Testis (tissue), 3 donors: ENCODE results near the gene DHX8. TPM values are rescaled to one million over a fixed set of nuclear protein-coding genes. Genes with fewer than 3 reads are reported as not detected.

Source experiments
- DNase-seq: peaks from one replicate; pipeline ENCODE4 v3.0.0-alpha.2; 2019
- H3K27ac ChIP-seq, 2 donors: fragments of 200-600 bp; sonication (generic); one replicate each; pipeline ENCODE4 v1.5.1; 2019
- H3K27me3 ChIP-seq: fragments of 200-600 bp; sonication (generic); one replicate; pipeline ENCODE4 v1.5.1; 2019
- H3K36me3 ChIP-seq: fragments of 200-600 bp; sonication (generic); one replicate; pipeline ENCODE4 v1.5.1; 2017; ENCODE audit warnings: low read depth; ENCODE audit errors: missing control alignments
- H3K4me1 ChIP-seq: fragments of 200-600 bp; sonication (generic); one replicate; pipeline ENCODE4 v1.5.1; 2019
- H3K4me3 ChIP-seq, 2 donors: fragments of 200-600 bp; sonication (generic); one replicate each; pipeline ENCODE4 v1.5.1; 2017 to 2019
- H3K9me3 ChIP-seq: fragments of 200-600 bp; sonication (generic); one replicate; pipeline ENCODE4 v1.5.1; 2017
- CTCF ChIP-seq, 3 experiments: fragments of 450-650 bp in 2 of 3; fragments of 200-600 bp in 1 of 3; sonication (generic) in 1 of 3; IDR thresholded peaks; one replicate each; pipeline ENCODE4 v1.5.1; 2016 to 2019; ENCODE audit warnings: antibody characterized with exemption in 3 of 3, mild to moderate bottlenecking in 2 of 3, moderate library complexity in 1 of 3
- POLR2A ChIP-seq: fragments of 450-650 bp; IDR thresholded peaks from one replicate; pipeline ENCODE4 v1.6.1; 2017; ENCODE audit warnings: antibody characterized with exemption, mild to moderate bottlenecking, moderate library complexity
- WGBS, 2 donors: methylation state at CpG; one replicate each; pipeline ENCODE4 v1.1.5; 2018; 5-methylcytosine and 5-hydroxymethylcytosine counted together
- intact Hi-C: fragments of 100-400 bp; cut with DNase I; formaldehyde crosslinking; loops from one replicate; pipeline ENCODE4 v1.15.1; 2023; ENCODE audit warnings: low total_unique reads
- polyA plus RNA-seq: library from polyadenylated mRNA; stranded (reverse); fragments of 350-450 nt; fragmentation: Illumina TruSeq; extraction: RNeasy Lipid Tissue Mini Kit (QIAGEN cat#74804); gene quantifications from one replicate; pipeline ENCODE4 v1.2.3, GENCODE V29; 2014; ENCODE audit warnings: low read depth, low replicate concordance; ENCODE audit not compliant: insufficient read depth
- total RNA-seq, 2 donors: library from RNA; depleted of rRNA; stranded (reverse); fragments of >200 nt; gene quantifications; one replicate each; pipeline ENCODE4 v1.2.3, GENCODE V29; 2016

DHX8 gene
- total and polyA plus RNA-seq, 3 donors from 2014 or later: 63.4 to 74.3 (median 68.0) TPM

GRCh38 chr17:43528988-43529814 lies 45.4 kb downstream of the DHX8 start:
- H3K9me3 ChIP-seq: no peaks in the 10 kb centered on the region
- no peaks in the 10 kb centered on the region for H3K36me3 ChIP-seq
- H3K27ac ChIP-seq: peak overlapping the region; percentile 16 to 62
- intact Hi-C loops: no loop called here
- TF ChIP-seq POLR2A: no peak
- no peak for TF ChIP-seq CTCF (IDR thresholded peaks at IDR 0.05)
- DNase-seq: no peak
- H3K4me3 ChIP-seq: no peak overlapping the region
- H3K4me1 ChIP-seq: peaks cover 36% of the 10 kb centered on the region
- H3K27me3 ChIP-seq: no peaks in the 10 kb centered on the region
- WGBS, 2 donors: 75 to 80% methylated on average over 11 to 20 of the region's 20 CpGs

GRCh38 chr17:43529947-43530287 lies 46.1 kb downstream of the DHX8 start:
- H3K4me1 ChIP-seq: peaks cover 36% of the 10 kb centered on the region
- H3K36me3 ChIP-seq: no peaks in the 10 kb centered on the region
- H3K27ac ChIP-seq: peak overlapping the region in 1 of 2 donors; percentile 62
- 40 to 44% methylated on average over 5 to 6 of the region's 6 CpGs for WGBS, 2 donors
- intact Hi-C loops: no loop called here
- TF ChIP-seq CTCF (IDR thresholded peaks at IDR 0.05) (no peak), POLR2A (no peak)
- no peak for DNase-seq
- H3K4me3 ChIP-seq: no peak overlapping the region
- no peaks in the 10 kb centered on the region for H3K27me3 ChIP-seq
- no peaks in the 10 kb centered on the region for H3K9me3 ChIP-seq

DNA sequence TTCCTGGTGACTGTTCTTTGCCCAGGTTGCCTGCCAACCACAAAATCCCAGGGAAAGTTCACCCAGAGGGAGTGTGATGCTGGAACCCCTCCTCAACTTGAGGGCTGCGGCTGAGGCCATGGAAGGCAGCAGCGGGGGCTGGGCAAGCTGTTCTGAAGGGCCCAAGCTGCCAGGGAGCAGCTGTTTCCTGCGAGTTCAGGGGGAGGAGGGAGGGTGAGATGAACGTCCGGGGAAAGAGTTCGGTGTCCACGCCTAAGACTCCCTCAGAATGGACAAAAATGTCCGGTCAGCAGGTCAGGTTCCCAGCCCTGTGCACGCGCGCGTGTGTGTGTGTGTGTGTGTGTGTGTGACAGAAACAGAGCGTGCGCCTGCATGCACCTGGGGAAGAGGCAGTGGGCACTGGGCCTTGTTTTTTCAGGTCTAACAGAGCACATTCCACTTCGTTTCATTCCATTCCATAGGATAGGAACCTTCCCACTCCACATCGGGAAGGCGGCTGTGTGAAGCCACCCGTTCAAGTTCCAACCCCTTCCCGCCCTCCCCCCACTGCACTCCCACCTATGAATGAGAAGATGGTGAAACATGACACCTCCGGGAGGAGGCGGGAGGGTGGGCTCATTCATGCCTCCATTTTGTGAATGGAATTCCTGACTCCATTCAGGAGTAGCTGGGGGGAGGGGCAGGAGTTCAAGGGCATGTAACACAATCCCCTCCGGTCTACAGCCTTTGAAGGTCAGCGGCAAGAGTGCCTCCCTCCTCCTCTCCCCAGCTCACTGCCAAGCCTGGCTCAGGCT lies 46.7 kb downstream of the DHX8 start:
- DNase-seq: peak; percentile 88
- TF ChIP-seq CTCF (IDR thresholded peaks at IDR 0.05): no peak
- TF ChIP-seq POLR2A: no peak
- WGBS, 2 donors: 5 to 11% methylated on average over 18 to 23 of the region's 23 CpGs
- Histone ChIP-seq H3K4me3 (no peak overlapping the region), H3K27me3 (no peaks in the 10 kb centered on the region), H3K9me3 (no peaks in the 10 kb centered on the region), H3K36me3 (no peaks in the 10 kb centered on the region), H3K27ac (peak overlapping the region in 1 of 2 donors; percentile 62), H3K4me1 (peaks cover 36% of the 10 kb centered on the region)
- intact Hi-C loops: no loop called here

DNA sequence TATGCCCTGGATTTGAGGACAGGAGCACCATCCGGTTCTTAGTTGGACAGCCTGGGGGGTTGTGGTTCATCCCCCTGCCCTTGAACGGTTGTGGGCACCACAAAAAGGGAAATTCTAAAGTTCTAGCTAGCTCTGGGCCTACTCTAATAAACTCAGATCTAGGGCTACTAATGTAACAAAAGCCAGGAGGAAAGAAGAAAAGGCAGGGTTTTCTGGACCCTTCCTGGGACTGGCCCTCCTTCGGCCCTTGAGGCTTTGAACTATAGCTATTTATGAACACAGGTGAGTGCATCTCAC lies 47.3 kb downstream of the DHX8 start:
- no peak for DNase-seq
- intact Hi-C loops: no loop called here
- peak overlapping the region in 1 of 2 donors; percentile 62 for H3K27ac ChIP-seq
- peaks cover 36% of the 10 kb centered on the region for H3K4me1 ChIP-seq
- H3K36me3 ChIP-seq: no peaks in the 10 kb centered on the region
- no peaks in the 10 kb centered on the region for H3K9me3 ChIP-seq
- H3K27me3 ChIP-seq: no peaks in the 10 kb centered on the region
- TF ChIP-seq CTCF (IDR thresholded peaks at IDR 0.05): no peak
- no peak for TF ChIP-seq POLR2A
- 13 to 21% methylated on average over 3 of the region's 3 CpGs for WGBS, 2 donors
- no peak overlapping the region for H3K4me3 ChIP-seq
